OCI-LY7 (cell line): ENCODE results near the gene TWSG1.

Experiments
- EZH2phosphoT487 ChIP-seq: fragments of 200-600 bp; sonication (generic); IDR thresholded peaks from 2 replicates; pipeline ENCODE4 v1.6.1; 2018; ENCODE audit warnings: low read depth, borderline replicate concordance, mild to moderate bottlenecking, mixed run types, antibody characterized with exemption, low read length, moderate library complexity, mixed read lengths
- TF ChIP-seq, protein P1 (sequence below): fragments of 200-600 bp; sonication (generic); conservative IDR thresholded peaks from 2 replicates; pipeline ENCODE4 v1.5.1; 2014; ENCODE audit warnings: mild to moderate bottlenecking, antibody characterized with exemption, low read length, moderate library complexity, mixed read lengths

DNA sequence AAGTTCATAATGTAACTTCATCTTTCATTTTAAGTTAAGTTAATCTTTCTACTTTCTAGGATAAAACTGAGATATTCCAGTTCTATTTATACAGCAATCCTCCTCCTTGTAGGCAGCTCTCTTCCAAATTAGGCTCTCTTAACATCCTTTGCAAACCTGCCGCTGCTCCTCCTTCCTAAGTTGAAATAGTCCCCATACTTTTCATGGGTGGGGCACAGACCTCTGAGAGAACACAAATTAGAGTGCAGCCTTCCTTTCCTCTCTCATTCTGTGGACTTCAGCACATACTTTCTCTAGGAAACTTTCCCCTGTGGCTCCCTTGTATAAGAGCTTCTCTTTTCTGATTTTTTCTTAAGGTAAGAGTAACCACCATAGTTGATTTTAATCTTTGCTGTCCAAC, 28.3 kb downstream of the TWSG1 start:
- TF ChIP-seq, protein P1, sequence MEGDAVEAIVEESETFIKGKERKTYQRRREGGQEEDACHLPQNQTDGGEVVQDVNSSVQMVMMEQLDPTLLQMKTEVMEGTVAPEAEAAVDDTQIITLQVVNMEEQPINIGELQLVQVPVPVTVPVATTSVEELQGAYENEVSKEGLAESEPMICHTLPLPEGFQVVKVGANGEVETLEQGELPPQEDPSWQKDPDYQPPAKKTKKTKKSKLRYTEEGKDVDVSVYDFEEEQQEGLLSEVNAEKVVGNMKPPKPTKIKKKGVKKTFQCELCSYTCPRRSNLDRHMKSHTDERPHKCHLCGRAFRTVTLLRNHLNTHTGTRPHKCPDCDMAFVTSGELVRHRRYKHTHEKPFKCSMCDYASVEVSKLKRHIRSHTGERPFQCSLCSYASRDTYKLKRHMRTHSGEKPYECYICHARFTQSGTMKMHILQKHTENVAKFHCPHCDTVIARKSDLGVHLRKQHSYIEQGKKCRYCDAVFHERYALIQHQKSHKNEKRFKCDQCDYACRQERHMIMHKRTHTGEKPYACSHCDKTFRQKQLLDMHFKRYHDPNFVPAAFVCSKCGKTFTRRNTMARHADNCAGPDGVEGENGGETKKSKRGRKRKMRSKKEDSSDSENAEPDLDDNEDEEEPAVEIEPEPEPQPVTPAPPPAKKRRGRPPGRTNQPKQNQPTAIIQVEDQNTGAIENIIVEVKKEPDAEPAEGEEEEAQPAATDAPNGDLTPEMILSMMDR = no peak
- TF ChIP-seq EZH2phosphoT487 = no peak
